Caco-2 (cell line): ENCODE results near the gene RALGPS2. TPM values are rescaled to one million over a fixed set of nuclear protein-coding genes. Genes with fewer than 3 reads are reported as not detected.
"Not testable (repeated sequence)": the region's sequence is repeated elsewhere in the genome, so short reads cannot be mapped to it uniquely, and the experiment has no call there.

Experiments
- BruUV-seq: library from RNA; stranded (reverse); fragments of 400-500 nt; replicated peaks from 2 replicates; lab custom pipeline; 2021; lab: Mats Ljungman, UMichigan
- CTCF ChIA-PET: fragments of 300-600 bp; sonication (Branson Sonifier 250); formaldehyde crosslinking; loops from one replicate; lab custom pipeline; 2022; ENCODE audit warnings: antibody characterized with exemption; lab: Charles Lee
- POLR2A ChIA-PET: fragments of 300-600 bp; sonication (Branson Sonifier 250); formaldehyde crosslinking; loops from one replicate; lab custom pipeline; 2022; ENCODE audit warnings: antibody characterized with exemption; lab: Charles Lee
- DNase-seq, 2 experiments: peaks; one replicate each; pipeline versions ENCODE4 v3.0.0 to v3.0.0-alpha.2; 2020 to 2022
- H3K27me3 ChIP-seq: replicated peaks from 2 replicates; pipeline ENCODE4 v1.6.0; 2011; ENCODE audit warnings: low read length; ENCODE audit not compliant: control insufficient read depth, insufficient read depth
- H3K36me3 ChIP-seq: 2 replicates; pipeline ENCODE4 v1.5.1; 2011; ENCODE audit warnings: low read length; ENCODE audit not compliant: control insufficient read depth, insufficient read depth
- H3K4me1 ChIP-seq: fragments of 250-450 bp; sonication (Bioruptor Pico); 2 replicates; pipeline ENCODE4 v1.5.1; 2020; ENCODE audit warnings: mild to moderate bottlenecking
- H3K4me3 ChIP-seq: 2 replicates; pipeline ENCODE4 v1.5.1; 2011; ENCODE audit warnings: low read depth, mild to moderate bottlenecking, control low read depth, low read length
- H3K9me3 ChIP-seq: fragments of 250-450 bp; sonication (Bioruptor Pico); 2 replicates; pipeline ENCODE4 v1.5.1; 2020; ENCODE audit warnings: mild to moderate bottlenecking, moderate library complexity
- H3K27ac Mint-ChIP-seq: one replicate; pipeline ENCODE4 v1.8.0; 2022; ENCODE audit warnings: mixed read lengths; ENCODE audit not compliant: unreplicated experiment
- H3K27me3 Mint-ChIP-seq: one replicate; pipeline ENCODE4 v1.8.0; 2022; ENCODE audit warnings: mixed read lengths; ENCODE audit not compliant: insufficient read depth, unreplicated experiment
- H3K36me3 Mint-ChIP-seq: one replicate; pipeline ENCODE4 v1.8.0; 2022; ENCODE audit warnings: mild to moderate bottlenecking, mixed read lengths; ENCODE audit not compliant: insufficient read depth, unreplicated experiment
- H3K4me1 Mint-ChIP-seq: one replicate; pipeline ENCODE4 v1.8.0; 2022; ENCODE audit warnings: low read depth, mixed read lengths; ENCODE audit not compliant: unreplicated experiment
- H3K4me3 Mint-ChIP-seq: one replicate; pipeline ENCODE4 v1.8.0; 2022; ENCODE audit warnings: mild to moderate bottlenecking, moderate library complexity, mixed read lengths; ENCODE audit not compliant: unreplicated experiment
- H3K9me3 Mint-ChIP-seq: one replicate; pipeline ENCODE4 v1.8.0; 2022; ENCODE audit warnings: mixed read lengths; ENCODE audit not compliant: unreplicated experiment
- CTCF ChIP-seq, 2 experiments: fragments of 200-600 bp in 1 of 2; IDR thresholded peaks; 1 replicate in 1 of 2; 2 replicates in 1 of 2; pipeline versions ENCODE4 v1.5.1 to v1.8.0; 2011 to 2022; ENCODE audit warnings: antibody characterized with exemption in 1 of 2, control low read depth in 1 of 2, inconsistent platforms in 1 of 2, low read depth in 1 of 2, low read length in 1 of 2, mild to moderate bottlenecking in 1 of 2, moderate library complexity in 1 of 2; ENCODE audit not compliant: insufficient read depth in 1 of 2, severe bottlenecking in 1 of 2, unreplicated experiment in 1 of 2
- intact Hi-C: fragments of 100-400 bp; cut with micrococcal nuclease; formaldehyde crosslinking; loops from one replicate; pipeline ENCODE4 v1.10.0; 2022; ENCODE audit not compliant: unreplicated experiment
- total RNA-seq: library from RNA; stranded (reverse); gene quantifications from 2 replicates; pipeline ENCODE4 v1.2.3, GENCODE V29; 2022

Gene RALGPS2
- total RNA-seq, 1 experiment from 2014 or later: 26.1 TPM

- CTCF ChIA-PET: interaction anchor here (1.2 kb wide), 1 partner anchor 208 kb away, joined by 4 read pairs; no protein-coding TSS in a partner anchor
- TF ChIP-seq CTCF (IDR thresholded peaks at IDR 0.05; ENCODE audit: insufficient read depth in 1 of 2, low read depth in 1 of 2, low read length in 1 of 2, severe bottlenecking in 1 of 2, unreplicated experiment in 1 of 2): no peak
- H3K9me3 ChIP-seq: peaks cover 4% of the 10 kb centered on the region; the same call in 1 of the 2 replicates
- H3K27me3 ChIP-seq: no peaks in the 10 kb centered on the region
- H3K4me3 ChIP-seq: no peak overlapping the region
- Mint-ChIP-seq H3K9me3 (no peaks in the 10 kb centered on the region), H3K4me1 (no peaks in the 10 kb centered on the region), H3K27me3 (no peaks in the 10 kb centered on the region), H3K36me3 (peaks cover 13% of the 10 kb centered on the region), H3K4me3 (no peak overlapping the region), H3K27ac (no peak overlapping the region)
- no peaks in the 10 kb centered on the region for H3K4me1 ChIP-seq
- H3K36me3 ChIP-seq: no peaks in the 10 kb centered on the region
- no peak for DNase-seq
- no TSS peak for BruUV-seq
- POLR2A ChIA-PET: interaction anchor here (0.6 kb wide), 1 partner anchor 23 kb away, joined by 12 read pairs; no protein-coding TSS in a partner anchor
- intact Hi-C loops: loop anchor here (5.0 kb wide), 1 partner anchor 137 kb away; no protein-coding TSS in a partner anchor
Measured at GRCh38 chr1:178749581-178750166, 24.6 kb downstream of the RALGPS2 start.

- peaks cover 6% of the 10 kb centered on the region; the same call in 1 of the 2 replicates for H3K9me3 ChIP-seq
- H3K27me3 ChIP-seq: no peaks in the 10 kb centered on the region
- peaks cover 13% of the 10 kb centered on the region for H3K36me3 Mint-ChIP-seq
- CTCF ChIA-PET: no interaction called here
- intact Hi-C loops: loop anchor here (5.0 kb wide), 1 partner anchor 139 kb away; no protein-coding TSS in a partner anchor
- H3K27me3 Mint-ChIP-seq: no peaks in the 10 kb centered on the region
- H3K4me1 ChIP-seq: no peaks in the 10 kb centered on the region
- no peak for TF ChIP-seq CTCF (IDR thresholded peaks at IDR 0.05; ENCODE audit: insufficient read depth in 1 of 2, low read depth in 1 of 2, low read length in 1 of 2, severe bottlenecking in 1 of 2, unreplicated experiment in 1 of 2)
- no TSS peak for BruUV-seq
- H3K4me3 ChIP-seq: no peak overlapping the region
- no peaks in the 10 kb centered on the region for H3K36me3 ChIP-seq
- no peak overlapping the region for H3K4me3 Mint-ChIP-seq
- DNase-seq: no peak
- no peak overlapping the region for H3K27ac Mint-ChIP-seq
- POLR2A ChIA-PET: no interaction called here
- H3K4me1 Mint-ChIP-seq: no peaks in the 10 kb centered on the region
- no peaks in the 10 kb centered on the region for H3K9me3 Mint-ChIP-seq
Measured at GRCh38 chr1:178751046-178751445, 26.0 kb downstream of the RALGPS2 start.

GRCh38 chr1:178752891-178753290 lies 27.8 kb downstream of the RALGPS2 start:
- Mint-ChIP-seq H3K27ac (no peak overlapping the region), H3K9me3 (no peaks in the 10 kb centered on the region), H3K36me3 (no peaks in the 10 kb centered on the region), H3K4me1 (no peaks in the 10 kb centered on the region), H3K4me3 (no peak overlapping the region), H3K27me3 (no peaks in the 10 kb centered on the region)
- CTCF ChIA-PET: interaction anchor here (1.0 to 1.7 kb wide), 7 partner anchors 26 to 250 kb away, joined by 3 to 41 read pairs (median 6); no protein-coding TSS in a partner anchor
- no TSS peak for BruUV-seq
- Histone ChIP-seq H3K4me1 (no peaks in the 10 kb centered on the region), H3K9me3 (peaks cover 6% of the 10 kb centered on the region; the same call in 1 of the 2 replicates), H3K4me3 (no peak overlapping the region), H3K36me3 (no peaks in the 10 kb centered on the region), H3K27me3 (no peaks in the 10 kb centered on the region)
- no peak for TF ChIP-seq CTCF (IDR thresholded peaks at IDR 0.05; ENCODE audit: insufficient read depth in 1 of 2, low read depth in 1 of 2, low read length in 1 of 2, severe bottlenecking in 1 of 2, unreplicated experiment in 1 of 2)
- DNase-seq: no peak
- intact Hi-C loops: loop anchor here (1.0 to 5.0 kb wide), 3 partner anchors 141 to 220 kb away; no protein-coding TSS in a partner anchor
- POLR2A ChIA-PET: no interaction called here

- H3K4me3 ChIP-seq, H3K4me3 Mint-ChIP-seq, DNase-seq, POLR2A ChIA-PET, H3K27me3 ChIP-seq, BruUV-seq, H3K4me1 Mint-ChIP-seq, CTCF ChIA-PET, H3K36me3 ChIP-seq, H3K27ac Mint-ChIP-seq, H3K36me3 Mint-ChIP-seq, H3K27me3 Mint-ChIP-seq, H3K4me1 ChIP-seq: not testable (repeated sequence)
- intact Hi-C loops: loop anchor here (5.0 kb wide), 1 partner anchor 142 kb away; no protein-coding TSS in a partner anchor
- H3K9me3 Mint-ChIP-seq: peaks cover 18% of the 10 kb centered on the region
- peaks cover 14% of the 10 kb centered on the region; the same call in 1 of the 2 replicates for H3K9me3 ChIP-seq
Measured at GRCh38 chr1:178754655-178755256, 29.7 kb downstream of the RALGPS2 start.
